Measurements from ENCODE around the gene WDSUB1. TPM values are rescaled to one million over a fixed set of nuclear protein-coding genes. Genes with fewer than 3 reads are reported as not detected.

The WDSUB1 gene
- total RNA-seq, 3 donors from 2014 or later: 7.5 to 12.5 (median 9.1) TPM

DNA sequence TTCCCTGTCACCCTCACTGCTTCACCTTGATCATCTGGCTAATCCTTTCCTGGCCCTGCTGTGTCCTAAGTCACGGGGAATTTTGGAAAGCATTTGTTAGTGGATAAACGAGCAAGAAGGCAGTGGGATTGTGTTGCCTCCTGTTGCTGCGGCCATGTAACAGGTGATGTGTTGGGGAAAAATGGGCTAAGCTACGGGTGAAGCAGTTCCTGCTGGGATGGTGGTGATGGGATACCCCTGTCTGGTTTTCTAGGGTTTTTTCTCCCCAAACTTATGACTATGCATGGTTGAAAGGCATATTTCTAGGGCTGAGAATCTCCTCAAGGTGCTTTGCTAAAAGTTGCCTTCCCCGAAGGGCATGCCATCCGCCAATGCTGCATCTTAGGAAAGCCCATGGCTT, 68.1 kb downstream of the WDSUB1 start:
- TF ChIP-seq, protein P1, sequence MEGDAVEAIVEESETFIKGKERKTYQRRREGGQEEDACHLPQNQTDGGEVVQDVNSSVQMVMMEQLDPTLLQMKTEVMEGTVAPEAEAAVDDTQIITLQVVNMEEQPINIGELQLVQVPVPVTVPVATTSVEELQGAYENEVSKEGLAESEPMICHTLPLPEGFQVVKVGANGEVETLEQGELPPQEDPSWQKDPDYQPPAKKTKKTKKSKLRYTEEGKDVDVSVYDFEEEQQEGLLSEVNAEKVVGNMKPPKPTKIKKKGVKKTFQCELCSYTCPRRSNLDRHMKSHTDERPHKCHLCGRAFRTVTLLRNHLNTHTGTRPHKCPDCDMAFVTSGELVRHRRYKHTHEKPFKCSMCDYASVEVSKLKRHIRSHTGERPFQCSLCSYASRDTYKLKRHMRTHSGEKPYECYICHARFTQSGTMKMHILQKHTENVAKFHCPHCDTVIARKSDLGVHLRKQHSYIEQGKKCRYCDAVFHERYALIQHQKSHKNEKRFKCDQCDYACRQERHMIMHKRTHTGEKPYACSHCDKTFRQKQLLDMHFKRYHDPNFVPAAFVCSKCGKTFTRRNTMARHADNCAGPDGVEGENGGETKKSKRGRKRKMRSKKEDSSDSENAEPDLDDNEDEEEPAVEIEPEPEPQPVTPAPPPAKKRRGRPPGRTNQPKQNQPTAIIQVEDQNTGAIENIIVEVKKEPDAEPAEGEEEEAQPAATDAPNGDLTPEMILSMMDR (IDR thresholded peaks at IDR 0.05): no peak
- no peaks in the 10 kb centered on the region for H3K9me3 ChIP-seq
- no peaks in the 10 kb centered on the region for H3K36me3 ChIP-seq (ENCODE audit: low read depth)
- DNase-seq: no peak
- no peaks in the 10 kb centered on the region for H3K4me1 ChIP-seq (ENCODE audit: low read depth)
- no peak overlapping the region for H3K4me3 ChIP-seq
- ATAC-seq: no peak
- intact Hi-C loops (cut with DNase I, micrococcal nuclease): no loop called here

DNA sequence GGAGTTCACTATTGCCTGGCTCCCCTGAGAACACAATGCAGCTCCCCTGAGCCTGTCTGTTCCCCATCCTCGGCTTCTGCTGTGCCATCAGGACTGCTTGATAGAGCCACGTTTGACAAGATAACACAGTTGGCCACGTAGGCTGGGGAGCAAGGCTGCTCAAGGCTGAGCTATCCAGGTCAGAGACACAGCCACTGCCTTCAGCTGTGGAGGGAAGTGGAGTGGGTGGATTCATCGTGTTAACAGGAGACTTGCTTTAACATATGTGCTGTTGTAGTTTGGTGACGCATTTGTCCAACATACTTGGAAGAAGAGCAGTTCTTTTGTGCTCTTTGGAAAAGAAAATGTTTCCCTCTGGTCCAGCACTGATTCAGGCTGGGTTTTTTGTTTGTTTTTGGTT, 68.8 kb downstream of the WDSUB1 start:
- intact Hi-C loops (cut with DNase I, micrococcal nuclease): no loop called here
- ATAC-seq: no peak
- no peak overlapping the region for H3K4me3 ChIP-seq
- TF ChIP-seq, protein P1 (IDR thresholded peaks at IDR 0.05): no peak
- H3K36me3 ChIP-seq (ENCODE audit: low read depth): no peaks in the 10 kb centered on the region
- H3K9me3 ChIP-seq: no peaks in the 10 kb centered on the region
- H3K4me1 ChIP-seq (ENCODE audit: low read depth): no peaks in the 10 kb centered on the region
- DNase-seq: no peak

DNA sequence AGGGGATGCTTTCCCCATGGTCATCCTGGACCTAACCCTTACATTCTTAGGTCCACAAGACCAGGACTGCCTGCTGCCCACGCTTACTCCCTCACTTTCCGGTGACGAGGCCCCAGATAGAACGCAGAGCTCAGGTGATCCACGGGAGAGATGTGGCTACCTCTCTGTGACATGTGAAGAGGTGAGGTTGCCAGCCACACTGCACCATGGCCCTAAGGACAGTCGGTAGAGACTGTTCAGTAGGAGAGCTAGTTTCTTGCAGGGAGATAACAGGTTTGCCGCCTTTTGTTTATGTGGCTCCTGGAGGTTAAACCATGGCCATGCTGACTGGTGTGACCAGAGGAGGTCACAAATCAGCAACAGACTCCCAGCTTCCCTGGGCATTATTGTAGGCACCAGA, 71.4 kb downstream of the WDSUB1 start:
- ATAC-seq (no peak), DNase-seq (no peak)
- no peaks in the 10 kb centered on the region for H3K36me3 ChIP-seq (ENCODE audit: low read depth)
- H3K4me1 ChIP-seq (ENCODE audit: low read depth): no peaks in the 10 kb centered on the region
- TF ChIP-seq, protein P1 (IDR thresholded peaks at IDR 0.05): no peak
- intact Hi-C loops (cut with DNase I, micrococcal nuclease): no loop called here
- no peaks in the 10 kb centered on the region for H3K9me3 ChIP-seq
- H3K4me3 ChIP-seq: no peak overlapping the region

DNA sequence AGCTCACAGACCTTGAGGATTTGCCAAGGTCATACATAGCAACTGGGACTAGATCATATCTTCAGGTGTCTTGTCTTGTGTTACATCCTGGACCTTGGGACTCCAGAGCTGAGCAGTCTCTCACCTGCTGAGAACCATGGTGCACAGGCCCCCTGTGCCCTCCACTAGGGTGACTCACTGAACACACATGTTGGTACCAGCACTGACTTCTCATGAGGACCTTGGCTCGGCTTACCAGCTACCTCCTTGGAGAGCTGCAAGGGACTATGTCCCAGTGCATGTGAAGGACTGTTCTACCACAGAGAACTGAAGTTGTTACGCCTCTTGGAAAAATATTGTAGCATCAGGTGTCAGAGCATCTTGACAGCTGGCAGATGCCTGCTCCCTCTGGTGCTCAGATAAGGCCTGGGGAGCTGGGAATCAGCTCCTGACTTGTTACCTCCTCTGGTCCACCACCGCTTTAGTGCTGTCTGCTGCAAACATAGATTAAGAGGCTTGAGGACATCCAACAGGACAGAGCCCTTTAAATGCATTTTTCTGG, 72.1 kb downstream of the WDSUB1 start:
- DNase-seq (no peak), ATAC-seq (no peak)
- H3K36me3 ChIP-seq (ENCODE audit: low read depth): no peaks in the 10 kb centered on the region
- no peaks in the 10 kb centered on the region for H3K4me1 ChIP-seq (ENCODE audit: low read depth)
- TF ChIP-seq, protein P1 (IDR thresholded peaks at IDR 0.05): no peak
- H3K4me3 ChIP-seq: no peak overlapping the region
- intact Hi-C loops (cut with DNase I, micrococcal nuclease): no loop called here
- H3K9me3 ChIP-seq: no peaks in the 10 kb centered on the region

DNA sequence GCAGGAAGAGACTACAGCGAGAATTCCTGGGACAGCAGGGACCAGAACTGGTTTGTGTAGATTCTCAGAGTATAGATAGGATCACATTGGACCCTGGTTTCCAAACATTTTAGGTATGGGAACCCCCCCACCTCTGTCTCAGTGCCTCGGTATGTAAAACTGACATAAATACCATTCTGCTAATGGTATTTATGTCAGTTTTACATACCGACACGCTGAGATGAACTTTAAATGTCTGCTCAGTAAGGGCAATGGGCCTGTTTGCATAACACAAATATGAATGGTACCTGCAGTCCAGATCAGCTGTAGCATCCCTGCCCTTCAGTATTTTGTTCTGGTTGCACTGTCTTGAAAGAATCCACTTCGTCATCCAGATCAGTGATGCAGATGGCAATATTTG, 73.2 kb downstream of the WDSUB1 start:
- ATAC-seq (no peak), DNase-seq (no peak)
- Histone ChIP-seq H3K4me3 (no peak overlapping the region), H3K9me3 (no peaks in the 10 kb centered on the region), H3K4me1 (ENCODE audit: low read depth) (no peaks in the 10 kb centered on the region), H3K36me3 (ENCODE audit: low read depth) (no peaks in the 10 kb centered on the region)
- intact Hi-C loops (cut with DNase I, micrococcal nuclease): no loop called here
- TF ChIP-seq, protein P1 (IDR thresholded peaks at IDR 0.05): no peak
